Measurements from ENCODE around the gene MIEN1. TPM values are rescaled to one million over a fixed set of nuclear protein-coding genes. Genes with fewer than 3 reads are reported as not detected.
A peak's percentile ranks its signal among the peaks of the same experiment; 100 is the strongest.

MIEN1 gene
- total and polyA plus RNA-seq, 2 of the 13 experiments (the other 11 are each of a cell fraction or from before 2014, with no cell fraction given): 40.6 to 56.6 TPM

- TF ChIP-seq MED1 (CRISPR knock-in tag; IDR thresholded peaks at IDR 0.05) (peak; percentile 66; the same call in 1 of the 2 replicates), ZNF362 (CRISPR knock-in tag; IDR thresholded peaks at IDR 0.05; ENCODE audit: borderline replicate concordance) (no peak), KMT2B (CRISPR knock-in tag; IDR thresholded peaks at IDR 0.05) (peak; percentile 57; the same call in 1 of the 2 replicates), GPBP1L1 (CRISPR knock-in tag; IDR thresholded peaks at IDR 0.05) (no peak), ARID5B (CRISPR knock-in tag; IDR thresholded peaks at IDR 0.05) (peak; percentile 17), ZNF891 (CRISPR knock-in tag; IDR thresholded peaks at IDR 0.05) (peak; percentile 83; the same call in 1 of the 2 replicates), TGIF2 (CRISPR knock-in tag; IDR thresholded peaks at IDR 0.05) (peak; percentile 91), BORCS8-MEF2B (CRISPR knock-in tag; IDR thresholded peaks at IDR 0.05) (peak; percentile 56; the same call in 1 of the 2 replicates), FOXO4 (CRISPR knock-in tag; conservative IDR thresholded peaks at IDR 0.05) (no peak), PAX8 (CRISPR knock-in tag; IDR thresholded peaks at IDR 0.05; ENCODE audit: borderline replicate concordance) (no peak), ZNF280B (CRISPR knock-in tag; IDR thresholded peaks at IDR 0.05; ENCODE audit: borderline replicate concordance) (peak; percentile 91), ZMYM3 (CRISPR knock-in tag; IDR thresholded peaks at IDR 0.05) (no peak), RBM22 (optimal IDR thresholded peaks at IDR 0.05; ENCODE audit: low read length) (no peak), DRAP1 (CRISPR knock-in tag; IDR thresholded peaks at IDR 0.05) (peak; percentile 92), MXI1 (IDR thresholded peaks at IDR 0.05; ENCODE audit: borderline replicate concordance, low read depth, low read length) (0 out of 3 replicates have a peak, but pooled peaks have one; percentile 64)
These were observed 42.5 kb downstream of the MIEN1 start, which contains the start of gene PGAP3 (continued) for GRCh38 chr17:39687546-39688474.

Measured in HepG2 (cell line).